Effector memory CD4-positive, alpha-beta T cell (primary cell): ENCODE data around the gene PSMB5.
"Not testable (repeated sequence)": the region's sequence is repeated elsewhere in the genome, so short reads cannot be mapped to it uniquely, and the experiment has no call there.

ENCODE experiments used
- DNase-seq, 3 donors: peaks; one replicate each; pipeline ENCODE4 v3.0.0-alpha.2; 2020
- H3K27ac ChIP-seq: 2 replicates; pipeline ENCODE4 v1.7.0; 2013; ENCODE audit warnings: mild to moderate bottlenecking, low read length, moderate library complexity; ENCODE audit not compliant: insufficient read depth, poor library complexity, severe bottlenecking
- H3K27me3 ChIP-seq: replicated peaks from 2 replicates; pipeline ENCODE4 v1.7.0; 2013; ENCODE audit warnings: mild to moderate bottlenecking, low read length; ENCODE audit not compliant: insufficient read depth, control insufficient read depth, poor library complexity, severe bottlenecking
- H3K36me3 ChIP-seq: 2 replicates; pipeline ENCODE4 v1.7.0; 2013; ENCODE audit warnings: mild to moderate bottlenecking, low read length, moderate library complexity; ENCODE audit not compliant: control insufficient read depth, insufficient read depth
- H3K4me1 ChIP-seq: 2 replicates; pipeline ENCODE4 v1.7.0; 2013; ENCODE audit warnings: low read length, mild to moderate bottlenecking; ENCODE audit not compliant: control insufficient read depth, insufficient read depth, poor library complexity, severe bottlenecking
- H3K4me3 ChIP-seq: 2 replicates; pipeline ENCODE4 v1.7.0; 2013; ENCODE audit warnings: low read length, low read depth, mild to moderate bottlenecking; ENCODE audit not compliant: insufficient read depth, poor library complexity, severe bottlenecking
- H3K9me3 ChIP-seq: 2 replicates; pipeline ENCODE4 v1.7.0; 2013; ENCODE audit warnings: mild to moderate bottlenecking, low read length, moderate library complexity; ENCODE audit not compliant: control insufficient read depth

Gene PSMB5

DNA sequence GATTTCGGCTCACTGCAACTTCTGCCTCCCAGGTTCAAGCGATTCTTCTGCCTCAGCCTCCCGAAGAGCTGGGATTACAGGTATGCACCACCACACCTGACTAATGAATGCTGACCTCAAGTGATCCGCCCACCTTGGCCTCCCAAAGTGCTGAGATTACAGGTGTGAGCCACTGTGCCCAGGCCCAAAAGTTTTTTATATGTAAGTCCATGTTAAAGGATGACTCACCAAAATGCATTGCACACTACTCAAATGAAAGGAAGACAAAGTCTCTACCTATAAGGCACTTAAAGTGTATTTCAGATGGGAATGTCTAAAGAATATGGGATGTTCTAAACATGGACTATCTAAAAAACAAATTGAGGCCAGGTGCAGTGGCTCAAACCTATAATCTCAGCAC is 30.4 kb downstream of the PSMB5 start:
- peaks cover 12% of the 10 kb centered on the region for H3K4me1 ChIP-seq
- DNase-seq, H3K36me3 ChIP-seq, H3K27ac ChIP-seq, H3K9me3 ChIP-seq, H3K4me3 ChIP-seq, H3K27me3 ChIP-seq: not testable (repeated sequence)

- Histone ChIP-seq H3K27ac (no peak overlapping the region), H3K9me3 (no peaks in the 10 kb centered on the region), H3K4me1 (peaks cover 7% of the 10 kb centered on the region), H3K36me3 (no peaks in the 10 kb centered on the region), H3K4me3 (no peak overlapping the region), H3K27me3 (no peaks in the 10 kb centered on the region)
- DNase-seq: no peak
Measured at GRCh38 chr14:23002592-23002991, 32.1 kb downstream of the PSMB5 start.

DNA sequence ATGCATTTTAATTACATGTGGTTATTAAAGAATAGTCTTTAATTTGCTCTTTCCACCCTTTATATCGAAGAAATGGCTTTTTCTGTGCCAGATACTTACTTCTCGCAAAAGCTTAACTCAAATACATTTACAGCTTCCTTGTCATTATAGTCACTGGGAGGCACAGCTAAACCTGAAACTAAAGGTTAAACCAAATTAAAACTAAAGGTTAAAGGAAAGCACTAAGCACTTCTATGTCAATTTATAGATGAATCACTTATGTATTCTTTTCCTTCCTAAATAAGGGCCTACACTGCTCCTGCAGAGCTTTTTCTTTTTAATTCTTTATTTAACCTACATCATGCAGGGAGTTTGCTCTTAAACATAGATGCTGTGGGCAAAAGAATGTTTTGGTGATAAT is 33.8 kb downstream of the PSMB5 start:
- Histone ChIP-seq H3K27me3 (no peaks in the 10 kb centered on the region), H3K4me1 (no peaks in the 10 kb centered on the region), H3K4me3 (no peak overlapping the region), H3K27ac (no peak overlapping the region), H3K36me3 (no peaks in the 10 kb centered on the region), H3K9me3 (no peaks in the 10 kb centered on the region)
- DNase-seq: no peak

DNA sequence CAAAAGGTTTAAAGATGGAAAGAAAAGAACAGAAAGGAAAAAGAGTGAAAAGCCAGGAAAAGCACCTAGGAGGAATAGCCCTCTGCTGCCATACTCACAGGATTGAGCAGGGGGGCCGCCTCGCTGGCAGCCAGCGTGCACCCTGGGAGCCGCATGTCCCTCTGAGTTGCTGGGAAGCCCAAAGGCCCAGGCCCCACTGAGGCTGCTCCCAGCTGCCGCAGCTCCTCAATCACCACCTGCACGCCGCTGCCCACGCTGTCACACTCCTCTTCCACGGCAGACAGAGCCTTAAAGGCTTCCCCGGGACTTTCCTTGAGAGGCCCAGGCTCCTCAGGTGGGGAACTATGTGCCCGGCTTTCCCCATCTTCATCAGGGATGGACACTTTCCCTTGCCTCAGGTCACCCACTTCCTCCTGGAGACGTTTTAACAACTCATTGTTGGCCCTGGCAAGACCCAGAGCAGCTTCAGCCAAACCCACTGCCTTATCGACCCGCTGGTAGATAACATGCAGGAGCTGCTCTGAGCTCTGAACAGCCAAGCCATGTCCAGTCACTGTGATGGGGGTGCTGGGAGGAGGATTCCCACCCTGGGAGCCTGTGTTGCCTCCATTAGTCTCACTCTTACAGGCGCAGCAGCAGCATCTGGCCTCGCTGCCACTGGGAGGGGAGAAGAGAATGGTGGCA is 36.2 kb downstream of the PSMB5 start:
- no peak for DNase-seq
- no peaks in the 10 kb centered on the region for H3K9me3 ChIP-seq
- H3K4me1 ChIP-seq: no peaks in the 10 kb centered on the region
- no peaks in the 10 kb centered on the region for H3K36me3 ChIP-seq
- no peak overlapping the region for H3K27ac ChIP-seq
- H3K4me3 ChIP-seq: no peak overlapping the region
- H3K27me3 ChIP-seq: no peaks in the 10 kb centered on the region

DNA sequence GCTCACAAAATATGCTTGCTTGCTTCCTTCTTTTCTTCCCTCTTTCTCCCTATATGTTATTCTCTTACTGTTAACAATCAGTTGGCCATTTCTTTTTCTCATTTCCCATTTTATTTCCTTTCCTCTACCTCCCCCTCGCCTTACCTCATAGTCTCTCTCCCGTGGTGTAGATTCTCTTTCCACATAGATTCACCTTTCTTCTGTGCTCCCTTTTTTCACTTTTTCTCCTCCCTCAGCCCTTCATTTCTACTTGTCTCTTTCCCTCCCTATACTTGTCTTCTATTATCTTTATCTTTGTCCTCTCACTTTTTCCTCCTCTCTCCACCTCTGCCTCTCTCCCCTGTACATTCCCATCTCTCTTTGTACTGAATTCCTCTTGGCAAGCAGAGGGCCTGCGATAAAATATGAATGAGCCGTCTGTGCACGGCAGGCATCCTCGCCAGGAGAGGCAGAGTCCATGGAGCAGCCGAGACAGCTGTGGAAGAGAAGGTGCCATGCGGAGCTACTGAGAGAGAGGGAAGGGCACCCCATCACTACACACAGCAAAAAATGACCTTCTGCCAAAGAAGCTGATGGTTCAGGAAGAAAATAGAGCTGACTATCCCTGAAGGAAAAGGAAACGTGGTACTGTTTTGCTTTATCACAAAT is 36.9 kb downstream of the PSMB5 start:
- Histone ChIP-seq H3K27ac (no peak overlapping the region), H3K27me3 (no peaks in the 10 kb centered on the region), H3K9me3 (no peaks in the 10 kb centered on the region), H3K4me1 (no peaks in the 10 kb centered on the region), H3K36me3 (no peaks in the 10 kb centered on the region), H3K4me3 (no peak overlapping the region)
- DNase-seq: no peak

GRCh38 chr14:22996768-22997654 is 37.7 kb downstream of the PSMB5 start:
- Histone ChIP-seq H3K4me1 (no peaks in the 10 kb centered on the region), H3K27ac (no peak overlapping the region), H3K9me3 (no peaks in the 10 kb centered on the region), H3K36me3 (no peaks in the 10 kb centered on the region), H3K4me3 (no peak overlapping the region), H3K27me3 (no peaks in the 10 kb centered on the region)
- no peak for DNase-seq

GRCh38 chr14:22995889-22996625 is 38.6 kb downstream of the PSMB5 start:
- Histone ChIP-seq H3K9me3 (no peaks in the 10 kb centered on the region), H3K4me3 (no peak overlapping the region), H3K27ac (no peak overlapping the region), H3K4me1 (no peaks in the 10 kb centered on the region), H3K36me3 (no peaks in the 10 kb centered on the region), H3K27me3 (no peaks in the 10 kb centered on the region)
- no peak for DNase-seq

GRCh38 chr14:22994762-22995275 is 39.9 kb downstream of the PSMB5 start:
- Histone ChIP-seq H3K9me3 (no peaks in the 10 kb centered on the region), H3K4me3 (no peak overlapping the region), H3K27ac (no peak overlapping the region), H3K36me3 (no peaks in the 10 kb centered on the region), H3K27me3 (no peaks in the 10 kb centered on the region), H3K4me1 (no peaks in the 10 kb centered on the region)
- DNase-seq: no peak

DNA sequence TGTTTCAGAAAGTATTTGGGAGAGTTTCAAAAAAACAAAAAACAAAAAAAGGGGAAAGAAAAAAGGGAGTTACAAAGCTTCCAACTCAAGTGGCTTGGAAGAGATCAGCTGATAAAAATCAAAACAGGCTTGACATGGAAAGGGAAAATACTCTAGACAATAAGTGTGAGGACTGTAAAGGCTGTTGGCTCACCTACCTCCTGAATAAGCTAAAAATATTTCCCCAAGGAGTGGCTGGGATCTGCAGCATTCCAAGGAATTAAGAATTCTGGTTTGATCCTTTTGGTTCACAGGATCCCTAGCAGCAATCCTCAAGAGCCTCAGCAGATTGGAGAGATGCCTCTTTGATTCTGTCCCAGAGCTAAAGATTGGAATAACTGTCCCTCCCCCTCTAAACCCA is 41.2 kb downstream of the PSMB5 start:
- Histone ChIP-seq H3K4me3 (no peak overlapping the region), H3K4me1 (no peaks in the 10 kb centered on the region), H3K9me3 (no peaks in the 10 kb centered on the region), H3K27ac (no peak overlapping the region), H3K36me3 (no peaks in the 10 kb centered on the region), H3K27me3 (no peaks in the 10 kb centered on the region)
- DNase-seq: no peak
